HCT116 (cell line): ENCODE results near the gene RGS9BP. TPM values are rescaled to one million over a fixed set of nuclear protein-coding genes. Genes with fewer than 3 reads are reported as not detected.

Source experiments
- ATAC-seq: fragments of 200-7000 bp; cut with Tn5 transposase; 2 replicates; pipeline ENCODE4 v1.9.1; 2020; ENCODE audit warnings: mild to moderate bottlenecking, moderate library complexity
- BruUV-seq: library from RNA; stranded (reverse); fragments of 400-500 nt; replicated peaks from 2 replicates; lab custom pipeline; 2021; lab: Mats Ljungman, UMichigan
- CTCF ChIA-PET: fragments of 300-600 bp; sonication (Branson Sonifier 250); formaldehyde crosslinking; loops from one replicate; lab custom pipeline; 2021; ENCODE audit warnings: antibody characterized with exemption; lab: Charles Lee
- POLR2A ChIA-PET: fragments of 300-600, 350-600 bp; sonication (Branson Sonifier 250); formaldehyde crosslinking; loops from one replicate; lab custom pipeline; 2021; ENCODE audit warnings: antibody characterized with exemption; lab: Charles Lee
- RAD21 ChIA-PET, 2 experiments: fragments of 300-600 bp; sonication (Branson Sonifier 250); formaldehyde crosslinking; loops; one replicate each; lab custom pipeline; 2023; ENCODE audit warnings: low total read pairs in 2 of 2; ENCODE audit not compliant: uncharacterized antibody in 2 of 2, unreplicated experiment in 2 of 2, low non-redundant PET in 1 of 2; lab: Charles Lee
- DNase-seq: peaks from one replicate; pipeline ENCODE4 v3.0.0-alpha.2; 2010; ENCODE audit warnings: low read depth, low spot score
- H2AFZ ChIP-seq: fragments of 200-600 bp; shearing (Covaris generic), sonication (generic); 2 replicates; pipeline ENCODE4 v1.6.1; 2017; ENCODE audit warnings: low read depth, mixed run types, mixed read lengths, antibody characterized with exemption, low read length; ENCODE audit not compliant: poor library complexity, severe bottlenecking
- H3K27ac ChIP-seq: 2 replicates; pipeline ENCODE4 v1.5.1; 2012; ENCODE audit warnings: low read depth, low read length
- H3K27me3 ChIP-seq: fragments of 200-600 bp; sonication (generic); 2 replicates; pipeline ENCODE4 v1.6.1; 2016; ENCODE audit warnings: mixed run types, low read length, mixed read lengths; ENCODE audit not compliant: insufficient read depth
- H3K36me3 ChIP-seq, 2 experiments: fragments of 200-500 bp in 1 of 2; fragments of 200-600 bp in 1 of 2; sonication (Bioruptor generic) in 1 of 2; sonication (generic) in 1 of 2; 2 replicates each; pipeline versions ENCODE4 v1.5.1 to v1.6.1; 2014 to 2016; ENCODE audit warnings: low read length in 2 of 2, inconsistent platforms in 1 of 2, mixed read lengths in 1 of 2, mixed run types in 1 of 2; ENCODE audit not compliant: insufficient read depth in 2 of 2, control insufficient read depth in 1 of 2
- H3K4me1 ChIP-seq, 2 experiments: fragments of 200-600 bp in 1 of 2; sonication (generic) in 1 of 2; 2 replicates each; pipeline versions ENCODE4 v1.5.1 to v1.6.1; 2012 to 2017; ENCODE audit warnings: low read length in 2 of 2, inconsistent platforms in 1 of 2, mild to moderate bottlenecking in 1 of 2, mixed read lengths in 1 of 2, mixed run types in 1 of 2, moderate library complexity in 1 of 2; ENCODE audit not compliant: insufficient read depth in 2 of 2, control insufficient read depth in 1 of 2
- H3K4me2 ChIP-seq: fragments of 200-600 bp; sonication (generic); 2 replicates; pipeline ENCODE4 v1.6.1; 2017; ENCODE audit warnings: mixed run types, low read length, mixed read lengths
- H3K4me3 ChIP-seq, 2 experiments: fragments of 200-600 bp in 1 of 2; sonication (generic) in 1 of 2; replicated peaks in 1 of 2; 2 replicates each; pipeline ENCODE4 v1.5.1; 2011 to 2016; ENCODE audit warnings: low read length in 2 of 2, control low read depth in 1 of 2, low read depth in 1 of 2, mild to moderate bottlenecking in 1 of 2, mixed read lengths in 1 of 2, mixed run types in 1 of 2
- H3K79me2 ChIP-seq: fragments of 200-600 bp; sonication (generic); 2 replicates; pipeline ENCODE4 v1.6.1; 2017; ENCODE audit warnings: mild to moderate bottlenecking, mixed run types, low read length, moderate library complexity, mixed read lengths; ENCODE audit not compliant: insufficient read depth
- H3K9ac ChIP-seq: fragments of 200-600 bp; sonication (generic); 2 replicates; pipeline ENCODE4 v1.6.1; 2016; ENCODE audit warnings: low read length, mixed read lengths
- H3K9me2 ChIP-seq: fragments of 200-600 bp; sonication (generic), shearing (Covaris generic); 2 replicates; pipeline ENCODE4 v1.6.1; 2017; ENCODE audit warnings: mixed run types, mild to moderate bottlenecking, moderate library complexity; ENCODE audit not compliant: insufficient read depth
- H3K9me3 ChIP-seq, 2 experiments: fragments of 200-500 bp in 1 of 2; fragments of 200-600 bp in 1 of 2; sonication (Bioruptor generic) in 1 of 2; sonication (generic) in 1 of 2; 2 replicates each; pipeline ENCODE4 v1.6.1; 2014 to 2017; ENCODE audit warnings: low read length in 2 of 2, mixed read lengths in 2 of 2, inconsistent platforms in 1 of 2, low read depth in 1 of 2, mild to moderate bottlenecking in 1 of 2, mixed run types in 1 of 2, moderate library complexity in 1 of 2; ENCODE audit not compliant: control insufficient read depth in 1 of 2, insufficient read depth in 1 of 2
- H4K20me1 ChIP-seq: fragments of 200-600 bp; sonication (generic), shearing (Covaris generic); 2 replicates; pipeline ENCODE4 v1.6.1; 2017; ENCODE audit warnings: mixed run types, mild to moderate bottlenecking, moderate library complexity; ENCODE audit not compliant: insufficient read depth
- CEBPB ChIP-seq: IDR thresholded peaks from 2 replicates; pipeline ENCODE4 v1.6.1; 2012; ENCODE audit warnings: low read depth
- EZH2 ChIP-seq: fragments of 200-600 bp; sonication (generic); IDR thresholded peaks from 2 replicates; pipeline ENCODE4 v1.6.1; 2017; ENCODE audit warnings: antibody characterized with exemption, mixed run types
- intact Hi-C: fragments of 100-400 bp; cut with micrococcal nuclease; formaldehyde crosslinking; loops from 2 replicates; pipeline ENCODE4 v1.10.0; 2022
- total RNA-seq: library from RNA; stranded (reverse); gene quantifications from one replicate; pipeline ENCODE4 v1.2.1, GENCODE V29; 2021; ENCODE audit not compliant: unreplicated experiment
- TF ChIP-seq, protein P1 (sequence below), 3 experiments: fragments of 200-600 bp in 1 of 3; sonication (generic) in 1 of 3; IDR thresholded peaks in 2 of 3; conservative IDR thresholded peaks in 1 of 3; 2 replicates each; pipeline ENCODE4 v1.5.1; 2012 to 2017; ENCODE audit warnings: low read depth in 2 of 3, low read length in 2 of 3, antibody characterized with exemption in 1 of 3, borderline replicate concordance in 1 of 3, control low read depth in 1 of 3, mild to moderate bottlenecking in 1 of 3, mixed read lengths in 1 of 3, mixed run types in 1 of 3, moderate library complexity in 1 of 3; ENCODE audit not compliant: insufficient read depth in 1 of 3

RGS9BP gene
- total RNA-seq, 1 experiment from 2014 or later = 0.54 TPM

DNA sequence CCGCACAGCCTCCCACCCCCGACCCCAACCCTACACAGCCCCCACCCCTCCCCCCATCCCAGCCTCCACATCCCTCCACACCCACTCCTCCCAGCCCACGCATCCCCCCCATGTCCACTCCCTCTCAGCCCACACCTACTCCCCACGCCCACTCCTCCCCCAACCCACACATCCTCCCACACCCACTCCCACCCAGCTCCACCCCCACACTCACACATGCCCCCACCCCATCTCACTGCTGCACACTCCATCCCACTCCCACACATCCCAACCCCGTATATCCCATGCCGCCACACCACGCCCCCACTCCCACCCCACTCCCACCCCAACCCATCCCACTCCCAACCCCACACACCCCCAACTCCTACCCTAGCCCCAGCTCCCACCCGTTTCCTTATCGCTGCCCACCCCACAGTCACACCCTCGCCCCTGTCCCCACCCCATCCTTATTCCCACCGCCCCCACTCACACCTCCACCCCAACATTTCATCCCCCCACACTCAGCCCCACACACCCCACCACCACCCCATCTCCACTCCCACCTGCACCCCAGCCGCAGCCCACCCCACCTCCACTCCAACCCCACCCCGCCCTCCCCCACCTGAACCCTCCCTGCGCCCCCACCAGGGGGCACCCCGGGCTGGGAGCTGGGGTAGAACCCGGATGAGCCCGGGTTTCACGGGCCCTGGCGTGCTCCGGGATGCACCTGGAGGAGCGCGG lies 44.7 kb downstream of the RGS9BP start:
- ChIA-PET RAD21 (interaction anchor here in 1 of 2 experiments (0.6 kb wide), 1 partner anchor 405 kb away, joined by 4 read pairs; no protein-coding TSS in a partner anchor), POLR2A (no interaction called here), CTCF (no interaction called here)
- H3K4me3 ChIP-seq = no peak overlapping the region
- no peaks in the 10 kb centered on the region for H4K20me1 ChIP-seq
- no peak overlapping the region for H3K9ac ChIP-seq
- intact Hi-C loops = no loop called here
- no peaks in the 10 kb centered on the region for H3K4me1 ChIP-seq
- TF ChIP-seq EZH2 = no peak
- TF ChIP-seq, protein P1, sequence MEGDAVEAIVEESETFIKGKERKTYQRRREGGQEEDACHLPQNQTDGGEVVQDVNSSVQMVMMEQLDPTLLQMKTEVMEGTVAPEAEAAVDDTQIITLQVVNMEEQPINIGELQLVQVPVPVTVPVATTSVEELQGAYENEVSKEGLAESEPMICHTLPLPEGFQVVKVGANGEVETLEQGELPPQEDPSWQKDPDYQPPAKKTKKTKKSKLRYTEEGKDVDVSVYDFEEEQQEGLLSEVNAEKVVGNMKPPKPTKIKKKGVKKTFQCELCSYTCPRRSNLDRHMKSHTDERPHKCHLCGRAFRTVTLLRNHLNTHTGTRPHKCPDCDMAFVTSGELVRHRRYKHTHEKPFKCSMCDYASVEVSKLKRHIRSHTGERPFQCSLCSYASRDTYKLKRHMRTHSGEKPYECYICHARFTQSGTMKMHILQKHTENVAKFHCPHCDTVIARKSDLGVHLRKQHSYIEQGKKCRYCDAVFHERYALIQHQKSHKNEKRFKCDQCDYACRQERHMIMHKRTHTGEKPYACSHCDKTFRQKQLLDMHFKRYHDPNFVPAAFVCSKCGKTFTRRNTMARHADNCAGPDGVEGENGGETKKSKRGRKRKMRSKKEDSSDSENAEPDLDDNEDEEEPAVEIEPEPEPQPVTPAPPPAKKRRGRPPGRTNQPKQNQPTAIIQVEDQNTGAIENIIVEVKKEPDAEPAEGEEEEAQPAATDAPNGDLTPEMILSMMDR (IDR thresholded peaks at IDR 0.05 in 2 of 3, conservative IDR thresholded peaks at IDR 0.05 in 1 of 3; ENCODE audit: borderline replicate concordance in 1 of 3, insufficient read depth in 1 of 3, low read depth in 2 of 3, low read length in 2 of 3) = 0 out of 6 replicates have a peak, but pooled peaks of 1 of the 3 experiments have one; percentile 20
- no peaks in the 10 kb centered on the region for H3K9me3 ChIP-seq
- no peaks in the 10 kb centered on the region for H3K36me3 ChIP-seq
- no peak overlapping the region for H2AFZ ChIP-seq
- no peak overlapping the region for H3K27ac ChIP-seq
- BruUV-seq = no TSS peak
- H3K4me2 ChIP-seq = no peak overlapping the region
- DNase-seq (no peak), ATAC-seq (no peak)
- no peaks in the 10 kb centered on the region for H3K27me3 ChIP-seq
- H3K79me2 ChIP-seq = no peaks in the 10 kb centered on the region
- H3K9me2 ChIP-seq = no peaks in the 10 kb centered on the region

DNA sequence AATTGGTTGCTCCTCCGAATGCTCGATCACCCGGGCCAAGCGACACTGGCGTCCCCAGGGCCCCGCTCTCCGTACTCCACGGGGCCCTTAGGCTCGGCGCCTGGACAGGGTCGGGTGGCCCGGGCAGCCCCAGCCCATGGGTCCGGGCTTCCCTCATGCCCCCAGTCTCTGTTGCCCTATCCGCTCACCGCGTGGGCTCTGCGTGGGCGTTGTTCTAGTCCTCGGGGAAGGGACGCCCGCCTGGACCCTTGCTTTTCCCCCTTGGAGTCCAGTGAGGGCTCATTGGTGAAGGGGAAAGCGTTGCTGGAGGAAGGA lies 45.2 kb downstream of the RGS9BP start:
- intact Hi-C loops = no loop called here

More for the DNA sequence above, 45.2 kb downstream of the RGS9BP start:
- H3K4me1 ChIP-seq = no peaks in the 10 kb centered on the region
- no peak overlapping the region for H3K27ac ChIP-seq
- no peaks in the 10 kb centered on the region for H3K36me3 ChIP-seq
- H3K9me3 ChIP-seq = no peaks in the 10 kb centered on the region
- H3K27me3 ChIP-seq = no peaks in the 10 kb centered on the region
- no peak for TF ChIP-seq CEBPB
- no peak overlapping the region for H2AFZ ChIP-seq
- H3K4me2 ChIP-seq = no peak overlapping the region
- RAD21 ChIA-PET = interaction anchor here in 1 of 2 experiments (0.6 kb wide), 1 partner anchor 405 kb away, joined by 4 read pairs; no protein-coding TSS in a partner anchor
- no peak for DNase-seq
- POLR2A ChIA-PET = no interaction called here
- CTCF ChIA-PET = no interaction called here
- BruUV-seq = no TSS peak
- ATAC-seq = no peak
- H3K79me2 ChIP-seq = no peaks in the 10 kb centered on the region
- H4K20me1 ChIP-seq = no peaks in the 10 kb centered on the region
- no peak overlapping the region for H3K9ac ChIP-seq
- H3K4me3 ChIP-seq = no peak overlapping the region
- H3K9me2 ChIP-seq = no peaks in the 10 kb centered on the region

Other genes starting within 250 kb of the RGS9BP start
- 143 TPM for gene PDCD5, start 94.7 kb upstream of the RGS9BP start, total RNA-seq
- 48.1 TPM for gene ANKRD27, start 668 bp upstream of the RGS9BP start, total RNA-seq
- 22.1 TPM for gene NUDT19, start 16.0 kb downstream of the RGS9BP start, total RNA-seq
- gene TDRD12, start 43.9 kb downstream of the RGS9BP start, total RNA-seq = 0.30 TPM
- gene SLC7A9, start 193.9 kb downstream of the RGS9BP start, total RNA-seq = 0.42 TPM